Astrocyte of the spinal cord (primary cell): ENCODE data around the gene LRRC4C.

Experiments
- DNase-seq: peaks from one replicate; pipeline ENCODE4 v3.0.0; 2011; ENCODE audit warnings: low read depth, low spot score
- H3K4me3 ChIP-seq: 2 replicates; pipeline ENCODE4 v1.5.1; 2011; ENCODE audit warnings: low read depth, mild to moderate bottlenecking, low read length, moderate library complexity
- CTCF ChIP-seq: IDR thresholded peaks from 2 replicates; pipeline ENCODE4 v1.5.1; 2012; ENCODE audit warnings: low read depth, mild to moderate bottlenecking, low read length, inconsistent platforms
- in situ Hi-C: cut with HindIII; loops from 2 replicates; pipeline ENCODE4 v1.10.0; 2017; ENCODE audit warnings: low sequenced_read_pairs

LRRC4C gene

GRCh38 chr11:41328324-41328723, 131.1 kb downstream of the LRRC4C start:
- no peak overlapping the region for H3K4me3 ChIP-seq
- TF ChIP-seq CTCF: no peak
- DNase-seq: no peak
- in situ Hi-C loops: no loop called here

- in situ Hi-C loops: no loop called here
- no peak for DNase-seq
- no peak overlapping the region for H3K4me3 ChIP-seq
- TF ChIP-seq CTCF: no peak
These were observed 136.0 kb downstream of the LRRC4C start for GRCh38 chr11:41323446-41323845.

DNA sequence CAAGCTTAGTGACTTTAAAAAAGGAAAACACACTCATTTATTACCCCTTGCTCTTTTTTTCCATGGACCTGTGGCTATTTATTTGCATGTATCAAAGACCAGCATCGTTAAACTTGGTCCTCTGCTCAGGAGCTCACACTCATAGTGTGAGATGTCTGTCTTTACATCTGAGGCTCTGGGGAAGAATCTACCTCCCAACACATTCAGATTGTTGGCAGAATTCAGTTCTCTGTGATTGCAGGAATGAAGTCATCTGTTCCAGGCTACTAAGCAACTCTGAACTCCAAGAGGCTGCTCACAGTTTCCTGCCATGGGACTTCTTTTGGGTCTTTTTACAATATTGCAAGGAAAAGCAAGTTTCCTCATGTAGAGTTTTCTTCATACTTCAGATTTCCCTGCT, 138.8 kb downstream of the LRRC4C start:
- no peak overlapping the region for H3K4me3 ChIP-seq
- in situ Hi-C loops: no loop called here
- TF ChIP-seq CTCF: no peak
- no peak for DNase-seq

DNA sequence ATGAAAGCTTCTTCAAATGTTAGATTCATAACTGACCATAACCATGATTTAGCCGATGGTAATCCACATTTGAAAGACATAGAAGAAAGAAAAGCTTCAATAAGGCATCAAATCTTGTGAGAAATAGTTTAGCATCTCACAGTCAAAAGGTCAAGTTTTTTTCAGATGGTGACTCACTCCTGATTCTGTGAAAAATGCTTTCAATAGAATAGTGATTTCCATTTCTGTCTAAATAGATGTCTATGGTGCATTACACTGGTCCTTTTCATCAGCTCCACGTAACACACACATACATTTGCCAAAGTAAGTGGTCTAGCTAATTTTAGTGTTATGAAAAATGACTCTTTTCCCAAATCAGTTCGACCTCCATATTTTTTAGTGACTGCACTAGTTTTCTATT, 139.2 kb downstream of the LRRC4C start:
- DNase-seq: no peak
- no peak overlapping the region for H3K4me3 ChIP-seq
- in situ Hi-C loops: no loop called here
- TF ChIP-seq CTCF: no peak

DNA sequence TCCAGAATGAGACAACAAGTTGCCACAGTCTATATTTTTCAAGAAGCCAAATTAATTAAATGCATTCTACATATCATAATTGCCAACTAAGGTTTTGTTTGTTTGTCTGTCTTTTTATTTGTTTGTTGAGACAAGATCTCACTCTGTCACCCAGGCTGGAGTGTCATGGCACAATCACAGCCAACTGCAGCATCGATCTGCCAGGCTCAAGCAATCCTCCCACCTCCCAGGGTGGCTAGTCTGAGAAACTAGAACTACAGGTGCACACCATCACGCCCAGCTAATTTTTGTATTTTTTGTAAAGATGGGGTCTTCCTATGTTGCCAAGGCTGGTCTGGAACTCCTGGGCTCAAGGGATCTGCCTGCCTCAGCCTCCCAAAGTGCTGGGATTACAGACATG, 140.0 kb downstream of the LRRC4C start:
- DNase-seq: no peak
- H3K4me3 ChIP-seq: no peak overlapping the region
- TF ChIP-seq CTCF: no peak
- in situ Hi-C loops: no loop called here

- peak; percentile 56 for DNase-seq
- in situ Hi-C loops: no loop called here
- H3K4me3 ChIP-seq: no peak overlapping the region
- TF ChIP-seq CTCF: no peak
These were observed 142.7 kb downstream of the LRRC4C start for GRCh38 chr11:41316751-41317150.

DNA sequence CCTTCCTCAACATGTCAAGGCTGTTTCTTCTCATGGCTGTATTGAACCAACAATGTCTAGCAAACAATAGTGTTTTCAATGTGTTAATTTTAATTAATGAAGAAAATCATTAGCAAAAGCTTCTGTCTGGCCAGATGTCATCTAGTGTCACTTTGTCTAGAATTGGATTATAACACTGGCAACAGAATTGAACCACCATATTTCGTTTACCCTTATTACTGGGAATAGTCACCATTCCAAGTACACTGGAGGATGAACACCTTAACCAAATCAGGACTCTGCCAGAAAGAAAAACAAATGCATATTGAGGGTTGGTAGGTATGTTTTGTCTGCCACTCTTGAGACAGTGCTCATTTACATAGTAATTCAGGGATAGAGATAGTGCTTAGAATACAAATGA, 146.2 kb downstream of the LRRC4C start:
- in situ Hi-C loops: no loop called here
- TF ChIP-seq CTCF: no peak
- H3K4me3 ChIP-seq: no peak overlapping the region
- no peak for DNase-seq
